ENCODE data around the gene ZEB1. TPM values are rescaled to one million over a fixed set of nuclear protein-coding genes. Genes with fewer than 3 reads are reported as not detected.

Gene ZEB1
- total RNA-seq, 1 donor from 2014 or later = 38.7 TPM

- TF ChIP-seq CTCF (conservative IDR thresholded peaks at IDR 0.05) = no peak
- DNase-seq (ENCODE audit: low read depth, low spot score) = no peak
- Mint-ChIP-seq H3K27ac (ENCODE audit: unreplicated experiment) (no peak overlapping the region), H3K27me3 (ENCODE audit: low read depth) (no peaks in the 10 kb centered on the region), H3K4me1 (no peaks in the 10 kb centered on the region), H3K9me3 (peaks cover 36% of the 10 kb centered on the region), H3K4me3 (no peak overlapping the region), H3K36me3 (ENCODE audit: low read depth) (peaks cover 50% of the 10 kb centered on the region)
Measured at GRCh38 chr10:31507427-31507826, 188.4 kb downstream of the ZEB1 start.

- peaks cover 50% of the 10 kb centered on the region for H3K36me3 Mint-ChIP-seq (ENCODE audit: low read depth)
- DNase-seq (ENCODE audit: low read depth, low spot score) = no peak
- H3K27me3 Mint-ChIP-seq (ENCODE audit: low read depth) = no peaks in the 10 kb centered on the region
- no peak overlapping the region for H3K4me3 Mint-ChIP-seq
- H3K9me3 Mint-ChIP-seq = peaks cover 36% of the 10 kb centered on the region
- no peak overlapping the region for H3K27ac Mint-ChIP-seq (ENCODE audit: unreplicated experiment)
- H3K4me1 Mint-ChIP-seq = no peaks in the 10 kb centered on the region
- TF ChIP-seq CTCF (conservative IDR thresholded peaks at IDR 0.05) = no peak
Measured at GRCh38 chr10:31508234-31508633, 189.2 kb downstream of the ZEB1 start.

GRCh38 chr10:31508882-31509281, 189.9 kb downstream of the ZEB1 start:
- H3K4me3 Mint-ChIP-seq = no peak overlapping the region
- H3K27me3 Mint-ChIP-seq (ENCODE audit: low read depth) = no peaks in the 10 kb centered on the region
- H3K4me1 Mint-ChIP-seq = no peaks in the 10 kb centered on the region
- DNase-seq (ENCODE audit: low read depth, low spot score) = no peak
- peaks cover 30% of the 10 kb centered on the region for H3K9me3 Mint-ChIP-seq
- no peak overlapping the region for H3K27ac Mint-ChIP-seq (ENCODE audit: unreplicated experiment)
- peaks cover 46% of the 10 kb centered on the region for H3K36me3 Mint-ChIP-seq (ENCODE audit: low read depth)
- no peak for TF ChIP-seq CTCF (conservative IDR thresholded peaks at IDR 0.05)

- no peak for TF ChIP-seq CTCF (conservative IDR thresholded peaks at IDR 0.05)
Measured at GRCh38 chr10:31509989-31510388, 191.0 kb downstream of the ZEB1 start.

GRCh38 chr10:31515116-31515515, 196.1 kb downstream of the ZEB1 start:
- Mint-ChIP-seq H3K9me3 (no peaks in the 10 kb centered on the region), H3K27me3 (ENCODE audit: low read depth) (no peaks in the 10 kb centered on the region), H3K4me1 (peaks cover 10% of the 10 kb centered on the region), H3K27ac (ENCODE audit: unreplicated experiment) (no peak overlapping the region), H3K4me3 (no peak overlapping the region), H3K36me3 (ENCODE audit: low read depth) (peaks cover 4% of the 10 kb centered on the region)
- no peak for DNase-seq (ENCODE audit: low read depth, low spot score)
- no peak for TF ChIP-seq CTCF (conservative IDR thresholded peaks at IDR 0.05)

More at GRCh38 chr10:31509989-31510388, 191.0 kb downstream of the ZEB1 start:
- no peak overlapping the region for H3K4me3 Mint-ChIP-seq
- H3K36me3 Mint-ChIP-seq (ENCODE audit: low read depth) = peaks cover 34% of the 10 kb centered on the region
- H3K4me1 Mint-ChIP-seq = peaks cover 3% of the 10 kb centered on the region
- H3K27me3 Mint-ChIP-seq (ENCODE audit: low read depth) = no peaks in the 10 kb centered on the region
- no peak overlapping the region for H3K27ac Mint-ChIP-seq (ENCODE audit: unreplicated experiment)
- peaks cover 21% of the 10 kb centered on the region for H3K9me3 Mint-ChIP-seq
- DNase-seq (ENCODE audit: low read depth, low spot score) = no peak

Measured in neural crest cell (in vitro differentiated cells).